SK-N-SH (cell line): ENCODE measurements around the gene TBXA2R. TPM values are rescaled to one million over a fixed set of nuclear protein-coding genes. Genes with fewer than 3 reads are reported as not detected.

ENCODE experiments used
- CTCF ChIA-PET: fragments of 300-600, 350-600 bp; formaldehyde crosslinking; extraction: SDS; loops from one replicate; lab custom pipeline; 2021; lab: Yijun Ruan, JAX
- POLR2A ChIA-PET: fragments of 350-600 bp; sonication (Branson Sonifier 250); formaldehyde crosslinking; extraction: SDS; loops from one replicate; lab custom pipeline; 2020; ENCODE audit warnings: antibody characterized with exemption, inconsistent platforms; lab: Yijun Ruan, JAX
- DNase-seq: peaks from one replicate; pipeline ENCODE4 v3.0.0; 2012
- H2AFZ ChIP-seq: fragments of 200-600 bp; sonication (generic); 2 replicates; pipeline ENCODE4 v1.8.1; 2016; ENCODE audit warnings: antibody characterized with exemption, mild to moderate bottlenecking, low read depth
- H3F3A ChIP-seq: fragments of 200-600 bp; sonication (generic); replicated peaks from 2 replicates; pipeline ENCODE3; 2016; ENCODE audit warnings: antibody characterized with exemption, mild to moderate bottlenecking; ENCODE audit not compliant: insufficient read depth
- H3K27ac ChIP-seq, 2 experiments: fragments of 200-500 bp in 1 of 2; fragments of 200-600 bp in 1 of 2; sonication (Bioruptor generic) in 1 of 2; sonication (generic), shearing (Covaris generic) in 1 of 2; 2 replicates each; pipeline versions ENCODE4 v1.5.1 to v1.6.1; 2014 to 2016; ENCODE audit warnings: low read depth in 2 of 2, inconsistent platforms in 1 of 2, low read length in 1 of 2, mild to moderate bottlenecking in 1 of 2, mixed read lengths in 1 of 2
- H3K27me3 ChIP-seq: fragments of 200-600 bp; sonication (generic), shearing (Covaris generic); 2 replicates; pipeline ENCODE4 v1.6.1; 2016; ENCODE audit warnings: mixed run types; ENCODE audit not compliant: insufficient read depth
- H3K36me3 ChIP-seq, 2 experiments: fragments of 200-500 bp in 1 of 2; fragments of 200-600 bp in 1 of 2; sonication (Bioruptor generic) in 1 of 2; sonication (generic) in 1 of 2; replicated peaks in 1 of 2; 2 replicates each; pipeline versions ENCODE3 to v1.5.1; 2014 to 2016; ENCODE audit warnings: low read length in 1 of 2, mild to moderate bottlenecking in 1 of 2; ENCODE audit not compliant: insufficient read depth in 2 of 2, control insufficient read depth in 1 of 2
- H3K4me1 ChIP-seq, 2 experiments: fragments of 200-500 bp in 1 of 2; fragments of 200-600 bp in 1 of 2; sonication (Bioruptor generic) in 1 of 2; sonication (generic), shearing (Covaris generic) in 1 of 2; 2 replicates each; pipeline versions ENCODE4 v1.5.1 to v1.6.1; 2014 to 2016; ENCODE audit warnings: low read depth in 1 of 2, low read length in 1 of 2, mixed run types in 1 of 2; ENCODE audit not compliant: insufficient read depth in 2 of 2, control insufficient read depth in 1 of 2
- H3K4me2 ChIP-seq: fragments of 200-600 bp; sonication (generic), shearing (Covaris generic); 2 replicates; pipeline ENCODE4 v1.6.1; 2017; ENCODE audit warnings: mixed run types
- H3K4me3 ChIP-seq, 2 experiments: fragments of 200-500 bp in 1 of 2; fragments of 200-600 bp in 1 of 2; sonication (Bioruptor generic) in 1 of 2; sonication (generic), shearing (Covaris generic) in 1 of 2; 2 replicates each; pipeline versions ENCODE4 v1.5.1 to v1.8.1; 2014 to 2016; ENCODE audit warnings: low read depth in 2 of 2, inconsistent platforms in 1 of 2, low read length in 1 of 2, mild to moderate bottlenecking in 1 of 2, mixed read lengths in 1 of 2, moderate library complexity in 1 of 2
- H3K79me2 ChIP-seq: fragments of 200-600 bp; sonication (generic); 2 replicates; pipeline ENCODE4 v1.8.1; 2017; ENCODE audit warnings: mild to moderate bottlenecking; ENCODE audit not compliant: insufficient read depth
- H3K9ac ChIP-seq: fragments of 200-600 bp; sonication (generic); 2 replicates; pipeline ENCODE4 v1.6.1; 2017; ENCODE audit warnings: mixed run types
- H3K9me2 ChIP-seq: fragments of 200-600 bp; sonication (generic); 2 replicates; pipeline ENCODE4 v1.6.1; 2017; ENCODE audit warnings: mixed run types
- H3K9me3 ChIP-seq: fragments of 200-600 bp; sonication (generic); 2 replicates; pipeline ENCODE4 v1.6.1; 2017; ENCODE audit warnings: mixed run types, mild to moderate bottlenecking, moderate library complexity
- H4K20me1 ChIP-seq: fragments of 200-600 bp; sonication (generic); 2 replicates; pipeline ENCODE4 v1.6.1; 2017; ENCODE audit warnings: mild to moderate bottlenecking, mixed run types; ENCODE audit not compliant: insufficient read depth
- CTCF ChIP-seq: fragments of 200-600 bp; sonication (generic); IDR thresholded peaks from 2 replicates; pipeline ENCODE4 v1.6.1; 2017; ENCODE audit warnings: antibody characterized with exemption, mild to moderate bottlenecking, moderate library complexity
- EP300 ChIP-seq, 2 experiments: IDR thresholded peaks; 2 replicates each; pipeline versions ENCODE4 v1.4.0 to v1.6.1; 2012; ENCODE audit warnings: borderline replicate concordance in 1 of 2, low read depth in 1 of 2, low read length in 1 of 2
- IRF3 ChIP-seq: fragments of 150-350 bp; IDR thresholded peaks from 2 replicates; pipeline ENCODE4 v1.6.1; 2016; ENCODE audit warnings: mild to moderate bottlenecking, low read depth, low read length
- POLR2AphosphoS5 ChIP-seq: IDR thresholded peaks from 2 replicates; pipeline ENCODE4 v1.6.1; 2012; ENCODE audit warnings: low read depth, low read length
- RAD21 ChIP-seq: IDR thresholded peaks from 2 replicates; pipeline ENCODE4 v1.6.1; 2012; ENCODE audit warnings: mild to moderate bottlenecking, low read length
- REST ChIP-seq: IDR thresholded peaks from 2 replicates; pipeline ENCODE4 v1.6.1; 2012; ENCODE audit warnings: mild to moderate bottlenecking, low read depth, low read length, moderate library complexity
- RFX5 ChIP-seq: IDR thresholded peaks from 2 replicates; pipeline ENCODE4 v1.6.1; 2012; ENCODE audit warnings: mild to moderate bottlenecking, improper control_type of control experiment, low read length
- TAF1 ChIP-seq: IDR thresholded peaks from 2 replicates; pipeline ENCODE4 v1.6.1; 2012; ENCODE audit warnings: low read depth, mild to moderate bottlenecking, low read length, moderate library complexity, borderline replicate concordance
- USF2 ChIP-seq: fragments of 150-350 bp; IDR thresholded peaks from 2 replicates; pipeline ENCODE4 v1.6.1; 2017; ENCODE audit warnings: antibody characterized with exemption, low read length, low read depth, borderline replicate concordance
- WGBS: methylation state at CpG from one replicate; pipeline ENCODE4 v1.1.6; 2017; ENCODE audit warnings: low lambda C conversion rate; 5-methylcytosine and 5-hydroxymethylcytosine counted together
- polyA plus RNA-seq, 3 experiments: library from polyadenylated mRNA; depleted of rRNA; stranded (reverse); fragments of >200 nt; gene quantifications; 2 replicates each; pipeline ENCODE4 v1.2.3, GENCODE V29; 2012

The TBXA2R gene
- polyA plus RNA-seq, 1 of the 3 experiments (the other 2 are of a cell fraction): 0.92 TPM

GRCh38 chr19:3642987-3643673, 36.5 kb upstream of the TBXA2R start:
- H3K36me3 ChIP-seq: peaks cover 0 to 18% of the 10 kb centered on the region in 2 experiments
- H3K27me3 ChIP-seq: no peaks in the 10 kb centered on the region
- no peaks in the 10 kb centered on the region for H3K9me3 ChIP-seq
- no peaks in the 10 kb centered on the region for H4K20me1 ChIP-seq
- no peaks in the 10 kb centered on the region for H3K4me1 ChIP-seq
- no peaks in the 10 kb centered on the region for H3F3A ChIP-seq
- H3K9me2 ChIP-seq: no peaks in the 10 kb centered on the region
- H3K27ac ChIP-seq: no peak overlapping the region
- no peak overlapping the region for H3K4me2 ChIP-seq
- CTCF ChIA-PET: interaction anchor here (0.6 to 1.3 kb wide), 4 partner anchors 10 to 657 kb away, joined by 3 to 4 read pairs (median 4); no protein-coding TSS in a partner anchor
- DNase-seq: peak; percentile 78
- H3K4me3 ChIP-seq: no peak overlapping the region
- POLR2A ChIA-PET: no interaction called here
- TF ChIP-seq REST (no peak), TAF1 (no peak), IRF3 (no peak)
- no peak overlapping the region for H2AFZ ChIP-seq
- H3K9ac ChIP-seq: no peak overlapping the region
- no peaks in the 10 kb centered on the region for H3K79me2 ChIP-seq
- WGBS: 91% methylated on average over 33 of the region's 36 CpGs

- no peaks in the 10 kb centered on the region for H3K27me3 ChIP-seq
- no peaks in the 10 kb centered on the region for H3F3A ChIP-seq
- DNase-seq: no peak
- H3K4me1 ChIP-seq: no peaks in the 10 kb centered on the region
- TF ChIP-seq POLR2AphosphoS5: no peak
- TF ChIP-seq CTCF: no peak
- no peak for TF ChIP-seq EP300 (IDR thresholded peaks at IDR 0.05; ENCODE audit: borderline replicate concordance in 1 of 2, low read depth in 1 of 2, low read length in 1 of 2)
- TF ChIP-seq RAD21: no peak
- no peak for TF ChIP-seq USF2
- no peak for TF ChIP-seq RFX5
- TF ChIP-seq, all 33 proteins: peak for 0
- H3K9ac ChIP-seq: no peak overlapping the region
- H4K20me1 ChIP-seq: no peaks in the 10 kb centered on the region
- POLR2A ChIA-PET: no interaction called here
- no peaks in the 10 kb centered on the region for H3K79me2 ChIP-seq
- H3K9me2 ChIP-seq: no peaks in the 10 kb centered on the region
- WGBS: 92% methylated on average over 15 of the region's 17 CpGs
- no peak overlapping the region for H2AFZ ChIP-seq
- H3K9me3 ChIP-seq: no peaks in the 10 kb centered on the region
- no peak overlapping the region for H3K4me3 ChIP-seq
- peaks cover 0 to 22% of the 10 kb centered on the region in 2 experiments for H3K36me3 ChIP-seq
- CTCF ChIA-PET: interaction anchor here (0.6 to 0.7 kb wide), 2 partner anchors 24 to 656 kb away, joined by 3 read pairs; no protein-coding TSS in a partner anchor
- no peak overlapping the region for H3K27ac ChIP-seq
- H3K4me2 ChIP-seq: no peak overlapping the region
These were observed 35.6 kb upstream of the TBXA2R start for GRCh38 chr19:3642296-3642695.
